ENCODE data around the gene FIGLA.

DNA sequence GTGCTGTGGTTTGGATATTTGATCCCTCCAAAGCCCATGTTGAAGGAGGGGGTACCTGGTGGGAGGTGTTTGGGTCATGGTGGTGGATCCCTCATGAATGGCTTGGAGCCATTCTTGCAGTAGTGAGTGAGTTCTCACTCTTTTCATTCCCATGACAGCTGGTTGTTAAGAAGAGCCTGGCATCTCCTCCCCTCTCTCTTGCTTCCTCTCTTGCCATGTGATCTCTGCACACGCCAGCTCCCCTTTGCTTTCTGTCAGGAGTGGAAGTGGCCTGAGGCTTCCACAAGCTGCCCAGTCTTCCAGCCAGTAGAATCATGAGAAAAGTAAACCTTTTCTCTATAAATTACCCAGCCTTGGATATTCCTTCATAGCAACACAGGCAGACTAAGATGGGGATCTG is 31.0 kb downstream of the FIGLA start:
- TF ChIP-seq EZH2 (IDR thresholded peaks at IDR 0.05; ENCODE audit: insufficient read depth, poor library complexity, severe bottlenecking) (no peak), EZH2phosphoT487 (IDR thresholded peaks at IDR 0.05; ENCODE audit: insufficient read depth, low read depth) (no peak)
